ENCODE results near the gene SLC5A6. TPM values are rescaled to one million over a fixed set of nuclear protein-coding genes. Genes with fewer than 3 reads are reported as not detected.
A peak's percentile ranks its signal among the peaks of the same experiment; 100 is the strongest.

SLC5A6 gene
- total and polyA plus RNA-seq, 2 donors (not counting 1 experiment from before 2014, with no cell fraction given), result 50.8 to 52.6 TPM

DNA sequence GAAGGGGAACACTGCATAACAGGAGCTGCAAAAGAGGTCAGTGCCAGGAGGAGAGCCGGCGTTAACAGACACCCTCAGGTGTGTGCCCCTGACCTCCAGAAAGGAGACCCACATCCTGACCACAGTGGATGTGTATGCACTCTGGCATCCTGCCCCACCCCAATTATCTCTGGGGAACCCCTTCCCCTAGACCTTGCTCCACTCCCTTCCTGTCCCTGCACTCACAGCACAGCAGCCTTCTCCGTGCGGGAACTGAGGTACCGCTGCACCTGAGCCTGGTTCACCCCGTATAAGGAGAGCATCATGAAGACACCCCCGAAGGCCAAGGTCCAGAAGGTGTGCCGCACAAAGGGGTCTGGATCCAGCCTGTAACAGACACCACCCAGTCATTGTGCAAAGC, 7.5 kb downstream of the SLC5A6 start:
- H3K4me1 Mint-ChIP-seq, result no peaks in the 10 kb centered on the region
- no peak overlapping the region for H3K4me3 Mint-ChIP-seq
- TF ChIP-seq, protein P1, sequence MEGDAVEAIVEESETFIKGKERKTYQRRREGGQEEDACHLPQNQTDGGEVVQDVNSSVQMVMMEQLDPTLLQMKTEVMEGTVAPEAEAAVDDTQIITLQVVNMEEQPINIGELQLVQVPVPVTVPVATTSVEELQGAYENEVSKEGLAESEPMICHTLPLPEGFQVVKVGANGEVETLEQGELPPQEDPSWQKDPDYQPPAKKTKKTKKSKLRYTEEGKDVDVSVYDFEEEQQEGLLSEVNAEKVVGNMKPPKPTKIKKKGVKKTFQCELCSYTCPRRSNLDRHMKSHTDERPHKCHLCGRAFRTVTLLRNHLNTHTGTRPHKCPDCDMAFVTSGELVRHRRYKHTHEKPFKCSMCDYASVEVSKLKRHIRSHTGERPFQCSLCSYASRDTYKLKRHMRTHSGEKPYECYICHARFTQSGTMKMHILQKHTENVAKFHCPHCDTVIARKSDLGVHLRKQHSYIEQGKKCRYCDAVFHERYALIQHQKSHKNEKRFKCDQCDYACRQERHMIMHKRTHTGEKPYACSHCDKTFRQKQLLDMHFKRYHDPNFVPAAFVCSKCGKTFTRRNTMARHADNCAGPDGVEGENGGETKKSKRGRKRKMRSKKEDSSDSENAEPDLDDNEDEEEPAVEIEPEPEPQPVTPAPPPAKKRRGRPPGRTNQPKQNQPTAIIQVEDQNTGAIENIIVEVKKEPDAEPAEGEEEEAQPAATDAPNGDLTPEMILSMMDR (IDR thresholded peaks at IDR 0.05), result no peak
- no peak for TF ChIP-seq EZH2 (IDR thresholded peaks at IDR 0.05; ENCODE audit: borderline replicate concordance, insufficient read depth, low read depth, low read length, poor library complexity, severe bottlenecking)
- H3K27ac Mint-ChIP-seq, result no peak overlapping the region
- H4K20me1 ChIP-seq (ENCODE audit: control insufficient read depth, insufficient read depth, low read length, poor library complexity, severe bottlenecking), result no peaks in the 10 kb centered on the region
- H3K27me3 Mint-ChIP-seq, result no peaks in the 10 kb centered on the region
- WGBS (ENCODE audit: insufficient coverage), result 91% methylated on average over 7 of the region's 8 CpGs
- H3K27ac ChIP-seq (ENCODE audit: low read length in 2 of 2), result no peak overlapping the region
- H3K4me2 ChIP-seq (replicated peaks; ENCODE audit: low read depth, low read length, poor library complexity, severe bottlenecking), result no peak overlapping the region
- CTCF ChIA-PET, result no interaction called here
- DNase-seq (peak; percentile 11), ATAC-seq (ENCODE audit: low read depth) (no peak)
- no peak overlapping the region for H3K4me3 ChIP-seq (ENCODE audit: control extremely low read depth in 1 of 5, extremely low read depth in 1 of 5, insufficient read depth in 1 of 5, low read depth in 2 of 5, low read length in 4 of 5)
- no peaks in the 10 kb centered on the region for H3K79me2 ChIP-seq (ENCODE audit: control insufficient read depth, insufficient read depth, low read length)
- no peak overlapping the region for H3K9ac ChIP-seq (ENCODE audit: low read length)
- H2AFZ ChIP-seq (ENCODE audit: insufficient read depth, low read depth, low read length, poor library complexity, severe bottlenecking), result no peak overlapping the region
- no peaks in the 10 kb centered on the region for H3K9me3 ChIP-seq (ENCODE audit: control extremely low read depth in 1 of 3, control insufficient read depth in 2 of 3, insufficient read depth in 1 of 3, low read length in 2 of 3)
- peaks cover 0 to 57% of the 10 kb centered on the region in 2 experiments for H3K36me3 ChIP-seq (replicated peaks in 1 of 2; ENCODE audit: control extremely low read depth in 1 of 2, control insufficient read depth in 1 of 2, extremely low read depth in 1 of 2, insufficient read depth in 2 of 2, low read length in 1 of 2)
- intact Hi-C loops (cut with micrococcal nuclease), result no loop called here
- H3K4me1 ChIP-seq (ENCODE audit: control insufficient read depth in 2 of 2, insufficient read depth in 2 of 2, low read length in 2 of 2), result no peaks in the 10 kb centered on the region
- no peaks in the 10 kb centered on the region for H3K27me3 ChIP-seq (replicated peaks in 1 of 4; ENCODE audit: control extremely low read depth in 1 of 4, control insufficient read depth in 3 of 4, insufficient read depth in 4 of 4, low read length in 3 of 4)
- POLR2A ChIA-PET, result no interaction called here
- H3K9me3 Mint-ChIP-seq (ENCODE audit: insufficient read depth), result no peaks in the 10 kb centered on the region

DNA sequence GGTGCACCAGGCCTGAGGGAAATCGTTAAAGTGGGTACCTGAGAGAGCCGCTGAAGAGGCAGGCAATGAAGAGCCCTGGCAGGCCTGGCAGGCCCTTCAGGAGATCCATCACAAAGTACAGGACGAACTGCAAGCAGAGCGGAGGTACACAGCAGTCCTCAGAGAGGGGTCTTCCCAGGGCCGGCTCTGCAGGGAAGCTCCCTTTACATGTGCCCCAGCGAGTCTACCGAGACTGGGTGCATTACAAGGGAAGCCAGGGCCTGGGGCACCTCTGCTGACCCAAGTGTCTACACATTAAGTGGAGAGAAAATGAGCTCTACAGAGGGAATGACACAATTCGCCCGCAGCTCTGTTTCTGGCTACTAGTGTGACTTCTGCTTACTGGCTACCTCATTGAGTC, 8.3 kb downstream of the SLC5A6 start:
- H3K4me1 Mint-ChIP-seq, result no peaks in the 10 kb centered on the region
- no peak overlapping the region for H3K9ac ChIP-seq (ENCODE audit: low read length)
- H3K4me3 ChIP-seq (ENCODE audit: control extremely low read depth in 1 of 5, extremely low read depth in 1 of 5, insufficient read depth in 1 of 5, low read depth in 2 of 5, low read length in 4 of 5), result no peak overlapping the region
- no peak overlapping the region for H2AFZ ChIP-seq (ENCODE audit: insufficient read depth, low read depth, low read length, poor library complexity, severe bottlenecking)
- POLR2A ChIA-PET, result no interaction called here
- H3K36me3 ChIP-seq (replicated peaks in 1 of 2; ENCODE audit: control extremely low read depth in 1 of 2, control insufficient read depth in 1 of 2, extremely low read depth in 1 of 2, insufficient read depth in 2 of 2, low read length in 1 of 2), result peaks cover 0 to 57% of the 10 kb centered on the region in 2 experiments
- ATAC-seq (ENCODE audit: low read depth) (no peak), DNase-seq (no peak)
- H3K4me1 ChIP-seq (ENCODE audit: control insufficient read depth in 2 of 2, insufficient read depth in 2 of 2, low read length in 2 of 2), result no peaks in the 10 kb centered on the region
- CTCF ChIA-PET, result interaction anchor here (1.0 kb wide), 1 partner anchor 28 kb away, joined by 5 read pairs; no protein-coding TSS in a partner anchor
- H3K4me2 ChIP-seq (replicated peaks; ENCODE audit: low read depth, low read length, poor library complexity, severe bottlenecking), result no peak overlapping the region
- WGBS (ENCODE audit: insufficient coverage), result 98% methylated on average over 9 of the region's 9 CpGs
- no peaks in the 10 kb centered on the region for H3K9me3 Mint-ChIP-seq (ENCODE audit: insufficient read depth)
- no peaks in the 10 kb centered on the region for H3K79me2 ChIP-seq (ENCODE audit: control insufficient read depth, insufficient read depth, low read length)
- no peak overlapping the region for H3K4me3 Mint-ChIP-seq
- no peak overlapping the region for H3K27ac Mint-ChIP-seq
- no peaks in the 10 kb centered on the region for H3K9me3 ChIP-seq (ENCODE audit: control extremely low read depth in 1 of 3, control insufficient read depth in 2 of 3, insufficient read depth in 1 of 3, low read length in 2 of 3)
- TF ChIP-seq EZH2 (IDR thresholded peaks at IDR 0.05; ENCODE audit: borderline replicate concordance, insufficient read depth, low read depth, low read length, poor library complexity, severe bottlenecking), result no peak
- TF ChIP-seq, protein P1 (IDR thresholded peaks at IDR 0.05), result no peak
- intact Hi-C loops (cut with micrococcal nuclease), result no loop called here
- no peaks in the 10 kb centered on the region for H4K20me1 ChIP-seq (ENCODE audit: control insufficient read depth, insufficient read depth, low read length, poor library complexity, severe bottlenecking)
- H3K27ac ChIP-seq (ENCODE audit: low read length in 2 of 2), result no peak overlapping the region
- no peaks in the 10 kb centered on the region for H3K27me3 ChIP-seq (replicated peaks in 1 of 4; ENCODE audit: control extremely low read depth in 1 of 4, control insufficient read depth in 3 of 4, insufficient read depth in 4 of 4, low read length in 3 of 4)
- no peaks in the 10 kb centered on the region for H3K27me3 Mint-ChIP-seq

All from B cell (primary cell).